Measurements from ENCODE around the gene SKI.

SKI gene

GRCh38 chr1:2298685-2299084, 70.6 kb downstream of the SKI start:
- no peak for DNase-seq

GRCh38 chr1:2299131-2299627, 71.1 kb downstream of the SKI start:
- peak; percentile 25 to 32 for DNase-seq

- no peak for DNase-seq
These were observed 72.1 kb downstream of the SKI start for GRCh38 chr1:2300004-2300771.

- peak; percentile 41 to 78 for DNase-seq
These were observed 72.9 kb downstream of the SKI start for GRCh38 chr1:2300851-2301606.

GRCh38 chr1:2301607-2302291, 73.6 kb downstream of the SKI start:
- no peak for DNase-seq

- DNase-seq = no peak
These were observed 74.3 kb downstream of the SKI start for GRCh38 chr1:2302292-2302925.

GRCh38 chr1:2303016-2303775, 75.1 kb downstream of the SKI start:
- no peak for DNase-seq

- DNase-seq = no peak
These were observed 75.7 kb downstream of the SKI start for GRCh38 chr1:2303781-2304180.

- DNase-seq = no peak
These were observed 76.2 kb downstream of the SKI start for GRCh38 chr1:2304282-2304681.

GRCh38 chr1:2304921-2305681, 77.0 kb downstream of the SKI start:
- no peak for DNase-seq

GRCh38 chr1:2306151-2306978, 78.2 kb downstream of the SKI start:
- no peak for DNase-seq

- DNase-seq = no peak
These were observed 79.0 kb downstream of the SKI start for GRCh38 chr1:2307064-2307605.

GRCh38 chr1:2307972-2308371, 79.9 kb downstream of the SKI start:
- no peak for DNase-seq

GRCh38 chr1:2308844-2309243, 80.7 kb downstream of the SKI start:
- no peak for DNase-seq

- DNase-seq = no peak
These were observed 82.4 kb downstream of the SKI start for GRCh38 chr1:2310332-2311183.

GRCh38 chr1:2311184-2312032, 83.3 kb downstream of the SKI start:
- peak in 1 of 2 donors; percentile 37 for DNase-seq

- no peak for DNase-seq
These were observed 84.0 kb downstream of the SKI start for GRCh38 chr1:2312160-2312514.
